ENCODE data around the gene TSC22D1.

The TSC22D1 gene

DNA sequence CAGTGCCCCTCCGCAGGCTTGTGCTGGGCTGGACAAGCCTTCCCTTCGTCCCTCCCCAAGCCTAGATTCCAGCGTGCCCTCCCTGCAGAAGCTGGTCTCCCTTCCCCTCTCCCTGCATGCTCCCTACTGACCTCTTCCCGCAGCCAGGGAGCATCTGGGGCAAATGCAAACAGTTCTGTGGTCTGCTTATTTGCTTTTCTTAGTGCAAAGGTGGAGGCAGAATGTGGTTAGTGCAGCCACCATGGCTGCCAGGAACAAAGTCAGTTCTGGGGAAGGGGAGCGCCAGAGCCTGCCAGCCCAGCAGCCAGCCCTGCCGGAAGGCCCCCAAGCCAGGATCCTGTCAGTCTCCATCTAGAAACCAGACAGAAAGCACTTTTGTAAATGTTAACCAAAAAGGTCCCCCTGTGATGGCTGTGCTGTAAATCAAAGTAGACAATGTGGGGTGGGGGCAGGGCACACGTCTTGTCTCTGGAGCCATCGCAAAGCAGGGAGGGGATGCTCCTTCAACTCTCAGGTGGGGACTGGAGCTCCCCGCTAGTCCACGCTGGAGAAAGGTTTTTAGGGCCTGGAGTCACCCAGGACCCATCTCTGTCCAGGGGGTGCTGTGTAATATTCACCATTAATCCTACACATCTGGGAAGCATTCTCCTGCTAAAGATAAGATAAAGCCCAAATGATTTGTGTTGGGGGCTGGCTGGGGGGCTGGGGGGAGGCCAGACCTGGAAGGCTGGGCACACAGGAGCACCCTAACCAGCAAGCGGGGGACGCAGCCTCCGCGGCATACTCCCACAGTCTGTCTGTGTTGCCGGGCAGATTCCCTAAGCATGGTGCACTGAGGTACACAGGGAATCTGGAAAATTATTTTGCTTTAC, 171.6 kb downstream of the TSC22D1 start:
- H3K36me3 ChIP-seq (ENCODE audit: control insufficient read depth, insufficient read depth, low read length) = no peaks in the 10 kb centered on the region
- peaks cover 41% of the 10 kb centered on the region for H3K4me1 ChIP-seq (ENCODE audit: control insufficient read depth, insufficient read depth, low read length)
- H3K9ac ChIP-seq (ENCODE audit: low read length) = peak overlapping the region; percentile 79
- H3K9me3 ChIP-seq (ENCODE audit: control insufficient read depth, low read length) = no peaks in the 10 kb centered on the region
- H3K4me3 ChIP-seq (ENCODE audit: low read length) = peak overlapping the region; percentile 3
- no peaks in the 10 kb centered on the region for H3K27me3 ChIP-seq (ENCODE audit: control insufficient read depth, insufficient read depth, low read length)

DNA sequence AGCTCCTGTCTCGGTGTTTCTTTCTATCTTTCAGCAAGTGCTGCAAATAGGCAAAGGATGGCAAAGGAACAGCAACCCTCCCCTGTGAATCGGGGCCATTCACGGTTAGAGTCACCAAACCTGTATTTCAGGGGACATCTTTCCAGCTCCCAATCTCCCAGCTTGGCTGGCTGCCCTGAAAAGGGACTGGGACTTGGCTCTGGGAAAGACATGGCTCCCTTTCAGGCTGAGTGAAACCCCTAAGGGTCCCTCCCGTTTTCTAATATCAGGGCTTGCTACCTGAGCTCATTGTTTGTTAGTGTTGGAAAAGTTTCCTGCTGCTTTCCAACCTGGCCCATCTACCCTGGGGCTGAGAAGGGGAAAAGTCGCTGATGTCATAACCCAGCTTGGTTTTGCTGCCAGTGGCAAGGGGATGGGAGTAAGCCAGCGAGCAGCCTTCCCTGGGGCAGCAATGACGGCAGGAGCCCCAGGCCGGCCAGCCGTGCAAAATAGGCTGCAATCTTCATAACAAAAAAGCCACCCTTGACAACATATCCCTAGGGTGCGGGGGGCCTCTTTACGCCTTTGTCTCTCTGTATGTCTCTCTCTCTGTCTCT, 172.6 kb downstream of the TSC22D1 start:
- peaks cover 41% of the 10 kb centered on the region for H3K4me1 ChIP-seq (ENCODE audit: control insufficient read depth, insufficient read depth, low read length)
- H3K36me3 ChIP-seq (ENCODE audit: control insufficient read depth, insufficient read depth, low read length) = no peaks in the 10 kb centered on the region
- H3K4me3 ChIP-seq (ENCODE audit: low read length) = no peak overlapping the region
- no peak overlapping the region for H3K9ac ChIP-seq (ENCODE audit: low read length)
- no peaks in the 10 kb centered on the region for H3K9me3 ChIP-seq (ENCODE audit: control insufficient read depth, low read length)
- no peaks in the 10 kb centered on the region for H3K27me3 ChIP-seq (ENCODE audit: control insufficient read depth, insufficient read depth, low read length)

DNA sequence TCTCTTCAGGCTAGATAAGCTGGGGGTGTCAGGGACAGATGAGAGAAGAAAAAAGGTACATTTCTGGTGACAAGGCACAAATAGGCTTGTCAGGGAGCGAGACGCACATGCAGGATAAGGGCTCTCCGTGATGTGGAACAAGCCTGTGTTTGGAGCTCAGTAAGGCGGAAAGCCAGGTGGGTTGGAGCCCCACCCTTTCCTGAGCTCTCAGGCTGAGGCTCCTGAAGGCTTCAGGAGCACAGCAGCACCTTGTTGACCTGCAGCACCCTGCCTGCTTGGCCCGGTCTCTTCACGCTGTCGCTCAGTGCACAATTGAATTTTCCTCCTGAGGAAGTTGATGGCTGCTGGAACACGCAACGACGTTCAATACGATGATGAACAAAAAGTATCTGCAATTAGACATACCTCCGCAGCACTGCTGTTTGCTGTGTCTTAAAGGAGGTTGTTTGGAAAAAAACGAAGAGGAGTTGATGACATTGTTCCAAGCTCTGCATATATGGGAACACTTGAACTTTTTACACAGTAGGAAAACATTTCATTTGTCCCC, 173.2 kb downstream of the TSC22D1 start:
- Histone ChIP-seq H3K36me3 (ENCODE audit: control insufficient read depth, insufficient read depth, low read length) (no peaks in the 10 kb centered on the region), H3K9ac (ENCODE audit: low read length) (no peak overlapping the region), H3K4me3 (ENCODE audit: low read length) (no peak overlapping the region), H3K4me1 (ENCODE audit: control insufficient read depth, insufficient read depth, low read length) (peaks cover 41% of the 10 kb centered on the region), H3K9me3 (ENCODE audit: control insufficient read depth, low read length) (no peaks in the 10 kb centered on the region), H3K27me3 (ENCODE audit: control insufficient read depth, insufficient read depth, low read length) (no peaks in the 10 kb centered on the region)

DNA sequence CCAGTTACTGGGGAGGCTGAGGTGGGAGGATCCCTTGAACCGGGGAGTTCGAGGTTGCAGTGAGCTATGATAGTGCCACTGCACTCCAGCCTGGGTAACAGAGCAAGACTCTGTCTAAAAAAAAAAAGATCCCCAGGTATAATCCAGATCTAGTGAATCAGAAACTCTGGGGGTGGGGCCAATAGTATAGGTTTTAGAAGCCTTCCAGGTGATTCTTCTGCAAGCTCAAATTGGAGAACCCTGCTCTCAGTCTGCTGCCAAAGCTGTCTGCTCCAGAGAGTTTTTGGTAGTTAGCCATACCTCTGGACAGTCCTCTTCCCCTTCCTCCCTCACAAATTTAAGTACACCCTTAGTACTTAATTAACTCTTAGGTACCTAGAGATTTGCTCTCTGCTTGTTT, 174.6 kb downstream of the TSC22D1 start:
- Histone ChIP-seq H3K4me1 (ENCODE audit: control insufficient read depth, insufficient read depth, low read length) (peaks cover 41% of the 10 kb centered on the region), H3K36me3 (ENCODE audit: control insufficient read depth, insufficient read depth, low read length) (no peaks in the 10 kb centered on the region)

DNA sequence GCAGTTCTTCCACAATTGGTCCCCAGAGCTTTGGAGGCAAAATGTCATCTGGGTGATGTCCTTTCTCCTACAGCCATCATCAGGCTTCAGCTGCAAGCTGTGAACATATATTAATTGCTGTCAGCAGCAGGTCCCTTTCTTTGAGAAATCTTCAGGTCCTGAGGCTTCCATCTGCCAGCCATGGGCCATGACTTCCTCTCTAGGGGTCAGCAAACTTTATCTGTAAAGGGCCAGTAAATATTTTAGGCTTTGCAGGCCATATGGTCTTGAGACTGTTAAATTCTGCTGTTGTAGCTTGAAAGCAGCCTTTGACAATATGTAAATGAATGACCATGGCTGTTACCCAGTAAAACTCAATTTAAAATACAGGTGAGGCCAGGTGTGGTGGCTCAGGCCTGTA, 175.4 kb downstream of the TSC22D1 start:
- Histone ChIP-seq H3K36me3 (ENCODE audit: control insufficient read depth, insufficient read depth, low read length) (no peaks in the 10 kb centered on the region), H3K4me3 (ENCODE audit: low read length) (no peak overlapping the region), H3K4me1 (ENCODE audit: control insufficient read depth, insufficient read depth, low read length) (peaks cover 33% of the 10 kb centered on the region), H3K9ac (ENCODE audit: low read length) (no peak overlapping the region), H3K27me3 (ENCODE audit: control insufficient read depth, insufficient read depth, low read length) (no peaks in the 10 kb centered on the region), H3K9me3 (ENCODE audit: control insufficient read depth, low read length) (no peaks in the 10 kb centered on the region)

More for the DNA sequence above, 174.6 kb downstream of the TSC22D1 start:
- H3K9ac ChIP-seq (ENCODE audit: low read length) = no peak overlapping the region
- H3K27me3 ChIP-seq (ENCODE audit: control insufficient read depth, insufficient read depth, low read length) = no peaks in the 10 kb centered on the region
- no peaks in the 10 kb centered on the region for H3K9me3 ChIP-seq (ENCODE audit: control insufficient read depth, low read length)
- no peak overlapping the region for H3K4me3 ChIP-seq (ENCODE audit: low read length)

DNA sequence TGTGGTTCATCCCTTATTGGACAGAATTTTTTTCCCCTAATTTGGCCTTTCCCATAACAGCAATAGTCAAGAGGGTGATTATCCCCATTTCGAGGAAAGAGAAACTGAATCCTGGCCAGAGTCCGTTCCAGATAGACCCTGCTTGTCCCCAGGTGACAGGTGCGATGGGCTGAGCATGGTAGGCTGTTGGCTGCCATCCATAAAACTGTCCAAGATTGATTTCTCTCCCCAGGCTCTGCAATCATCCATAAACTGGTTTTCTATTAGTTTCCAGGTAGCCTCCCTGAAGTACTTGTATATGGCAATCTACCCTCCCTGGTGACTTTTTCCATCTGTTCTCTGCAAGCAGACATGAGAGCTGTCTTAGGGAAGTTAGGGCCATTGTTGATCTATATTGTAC, 177.1 kb downstream of the TSC22D1 start:
- Histone ChIP-seq H3K9ac (ENCODE audit: low read length) (no peak overlapping the region), H3K36me3 (ENCODE audit: control insufficient read depth, insufficient read depth, low read length) (no peaks in the 10 kb centered on the region), H3K9me3 (ENCODE audit: control insufficient read depth, low read length) (no peaks in the 10 kb centered on the region), H3K4me1 (ENCODE audit: control insufficient read depth, insufficient read depth, low read length) (peaks cover 19% of the 10 kb centered on the region), H3K4me3 (ENCODE audit: low read length) (no peak overlapping the region), H3K27me3 (ENCODE audit: control insufficient read depth, insufficient read depth, low read length) (no peaks in the 10 kb centered on the region)

DNA sequence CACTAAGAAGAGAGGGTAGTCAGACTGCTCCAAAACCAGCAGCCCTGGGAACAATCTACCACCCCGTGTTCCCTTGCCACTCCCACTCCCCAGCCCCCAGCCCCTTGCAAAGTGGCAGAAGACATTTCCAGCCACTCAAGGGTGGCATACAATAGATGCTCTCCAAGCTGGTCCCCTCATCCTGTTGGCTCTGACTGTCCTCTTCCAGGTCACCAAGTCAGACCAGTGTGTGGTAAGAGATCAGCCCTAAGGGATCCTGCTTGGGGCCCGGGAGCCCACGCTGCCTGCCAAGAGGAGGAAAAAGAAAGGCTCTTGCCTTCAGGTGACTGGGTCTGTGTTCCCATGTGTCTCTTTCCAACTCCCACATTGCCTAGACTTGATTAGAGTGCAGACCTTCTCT, 177.5 kb downstream of the TSC22D1 start:
- Histone ChIP-seq H3K4me1 (ENCODE audit: control insufficient read depth, insufficient read depth, low read length) (peaks cover 14% of the 10 kb centered on the region), H3K9me3 (ENCODE audit: control insufficient read depth, low read length) (no peaks in the 10 kb centered on the region), H3K4me3 (ENCODE audit: low read length) (no peak overlapping the region), H3K27me3 (ENCODE audit: control insufficient read depth, insufficient read depth, low read length) (no peaks in the 10 kb centered on the region), H3K9ac (ENCODE audit: low read length) (no peak overlapping the region), H3K36me3 (ENCODE audit: control insufficient read depth, insufficient read depth, low read length) (no peaks in the 10 kb centered on the region)

DNA sequence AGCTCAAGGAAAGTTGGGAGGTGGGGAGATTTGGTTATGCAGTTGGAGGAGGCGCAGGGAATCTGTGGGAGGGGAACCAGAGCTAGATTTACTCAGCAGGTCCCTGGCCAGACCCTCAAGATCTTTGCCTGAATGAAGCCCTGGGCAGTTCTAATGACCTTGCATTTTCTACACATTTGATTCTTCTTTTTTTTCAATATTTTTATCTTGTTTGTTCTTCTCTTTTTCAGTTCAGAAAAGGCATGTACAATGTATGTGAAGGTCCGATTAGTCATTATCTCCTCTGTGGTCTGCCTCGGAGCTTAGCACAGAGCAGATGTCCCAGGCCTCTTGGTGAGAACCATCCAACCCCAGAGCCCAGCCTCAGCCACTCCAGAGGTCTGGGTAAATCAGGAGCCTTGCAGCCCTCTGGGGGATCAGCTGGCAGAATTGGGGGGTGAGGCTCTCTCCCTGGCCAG, 178.3 kb downstream of the TSC22D1 start:
- Histone ChIP-seq H3K4me1 (ENCODE audit: control insufficient read depth, insufficient read depth, low read length) (peaks cover 6% of the 10 kb centered on the region), H3K27me3 (ENCODE audit: control insufficient read depth, insufficient read depth, low read length) (no peaks in the 10 kb centered on the region), H3K9me3 (ENCODE audit: control insufficient read depth, low read length) (no peaks in the 10 kb centered on the region), H3K4me3 (ENCODE audit: low read length) (no peak overlapping the region), H3K36me3 (ENCODE audit: control insufficient read depth, insufficient read depth, low read length) (no peaks in the 10 kb centered on the region), H3K9ac (ENCODE audit: low read length) (no peak overlapping the region)

DNA sequence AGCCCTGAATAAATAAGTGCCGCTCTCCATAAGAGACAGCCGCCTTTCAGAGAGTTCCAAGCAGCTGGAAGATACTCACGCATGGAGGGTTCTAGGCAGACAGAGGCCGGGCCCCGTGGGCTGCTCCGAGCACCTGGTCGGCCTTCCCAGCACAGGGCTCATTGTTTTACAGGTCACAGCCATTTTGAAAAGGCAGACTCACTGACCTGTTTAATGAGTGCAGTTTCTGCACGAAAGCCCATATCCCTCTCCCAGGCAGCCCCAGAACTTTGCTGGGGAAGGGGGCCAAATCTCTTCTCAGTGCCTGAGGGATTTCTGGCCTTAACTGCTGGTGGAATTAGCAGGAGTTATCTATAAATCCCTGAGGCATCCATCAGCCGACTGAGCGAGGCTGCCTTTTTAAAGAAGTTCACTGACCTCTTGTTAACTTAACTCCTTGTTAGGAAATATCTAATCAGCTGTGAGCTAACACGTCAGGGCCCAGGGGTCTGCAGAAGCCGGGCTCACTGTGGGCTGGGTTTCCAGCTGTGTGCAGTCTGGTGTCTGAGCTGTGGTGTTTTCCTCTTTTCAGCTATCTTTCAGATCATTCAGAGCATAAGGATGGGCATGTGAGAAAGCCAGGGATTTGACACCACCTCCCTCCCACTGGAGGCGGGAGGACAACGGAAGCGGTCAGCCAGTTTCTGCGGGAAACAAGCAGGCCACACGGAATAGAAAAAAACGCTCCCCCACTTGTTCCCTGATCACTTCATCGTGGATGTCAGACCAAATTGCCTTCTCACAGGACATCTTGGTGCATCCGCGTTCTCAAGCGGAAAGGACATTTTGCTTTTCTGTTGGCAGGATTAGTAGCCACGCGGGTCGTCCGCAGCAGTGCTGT, 179.2 kb downstream of the TSC22D1 start:
- Histone ChIP-seq H3K4me3 (ENCODE audit: low read length) (no peak overlapping the region), H3K9me3 (ENCODE audit: control insufficient read depth, low read length) (no peaks in the 10 kb centered on the region), H3K9ac (ENCODE audit: low read length) (no peak overlapping the region), H3K27me3 (ENCODE audit: control insufficient read depth, insufficient read depth, low read length) (no peaks in the 10 kb centered on the region), H3K4me1 (ENCODE audit: control insufficient read depth, insufficient read depth, low read length) (no peaks in the 10 kb centered on the region), H3K36me3 (ENCODE audit: control insufficient read depth, insufficient read depth, low read length) (no peaks in the 10 kb centered on the region)

DNA sequence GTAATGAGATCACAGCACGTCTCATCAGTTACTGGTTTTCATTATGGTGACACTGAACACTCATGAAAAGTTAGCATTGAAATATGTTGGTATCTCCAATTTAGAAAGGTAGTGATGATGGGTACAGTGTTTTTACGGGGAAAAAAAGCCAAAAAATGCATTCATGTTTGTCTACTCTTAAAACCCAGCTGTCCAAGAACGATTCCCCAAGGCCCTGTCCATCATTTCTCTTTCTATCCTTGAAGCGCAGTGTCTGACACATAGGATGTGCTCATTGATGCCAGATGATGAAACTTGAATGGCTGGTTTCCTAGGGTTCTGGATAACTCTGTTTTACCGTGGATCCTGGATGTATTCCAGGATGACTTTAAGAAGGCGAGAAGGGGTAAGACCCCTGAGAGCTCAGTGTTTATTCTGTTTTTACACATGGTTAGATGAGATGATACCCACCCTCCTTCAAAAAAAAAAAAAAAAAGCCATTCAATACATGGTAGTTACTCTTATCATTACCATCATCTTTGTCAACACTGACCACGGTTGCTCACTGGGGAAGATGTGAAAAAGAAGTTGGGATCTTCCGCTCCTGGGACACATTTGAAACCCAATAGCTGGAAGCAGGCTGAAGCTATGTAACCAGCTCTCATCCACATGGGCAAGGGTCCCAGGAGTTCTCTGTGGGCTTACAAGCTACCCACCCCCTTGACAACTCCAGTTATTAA, 180.0 kb downstream of the TSC22D1 start:
- Histone ChIP-seq H3K9ac (ENCODE audit: low read length) (no peak overlapping the region), H3K4me3 (ENCODE audit: low read length) (no peak overlapping the region), H3K36me3 (ENCODE audit: control insufficient read depth, insufficient read depth, low read length) (no peaks in the 10 kb centered on the region), H3K9me3 (ENCODE audit: control insufficient read depth, low read length) (no peaks in the 10 kb centered on the region), H3K4me1 (ENCODE audit: control insufficient read depth, insufficient read depth, low read length) (no peaks in the 10 kb centered on the region), H3K27me3 (ENCODE audit: control insufficient read depth, insufficient read depth, low read length) (no peaks in the 10 kb centered on the region)

DNA sequence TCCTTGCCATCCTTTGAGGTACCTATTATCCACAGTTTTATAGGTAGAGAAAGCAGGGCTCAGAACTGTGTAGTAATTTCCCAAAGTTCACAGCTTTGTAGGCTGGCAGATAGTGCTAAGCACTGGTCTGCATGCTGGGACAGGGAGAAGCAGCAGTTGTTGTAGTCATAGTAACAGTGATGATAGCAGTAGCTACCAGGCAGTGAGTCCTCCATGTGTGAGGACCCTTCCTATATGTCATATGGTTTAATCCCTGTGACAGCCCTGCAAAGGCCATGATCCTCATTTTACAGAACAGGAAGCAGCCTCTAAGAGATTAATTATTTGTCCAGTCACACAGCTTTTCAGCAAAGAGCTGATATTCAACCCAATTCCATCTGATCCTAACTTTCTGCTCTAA, 181.5 kb downstream of the TSC22D1 start:
- no peaks in the 10 kb centered on the region for H3K9me3 ChIP-seq (ENCODE audit: control insufficient read depth, low read length)
- no peak overlapping the region for H3K9ac ChIP-seq (ENCODE audit: low read length)
- no peaks in the 10 kb centered on the region for H3K36me3 ChIP-seq (ENCODE audit: control insufficient read depth, insufficient read depth, low read length)
- no peaks in the 10 kb centered on the region for H3K4me1 ChIP-seq (ENCODE audit: control insufficient read depth, insufficient read depth, low read length)
- no peak overlapping the region for H3K4me3 ChIP-seq (ENCODE audit: low read length)
- no peaks in the 10 kb centered on the region for H3K27me3 ChIP-seq (ENCODE audit: control insufficient read depth, insufficient read depth, low read length)

All from mucosa of stomach (tissue), 1 donor.